NCI-H1417 (cell line): ENCODE data around the gene MGST2.

Source experiments
- DNase-seq, 3 experiments: peaks; one replicate each; lab custom pipeline; 2025; lab: John Stamatoyannopoulos, UW

Gene MGST2

DNA sequence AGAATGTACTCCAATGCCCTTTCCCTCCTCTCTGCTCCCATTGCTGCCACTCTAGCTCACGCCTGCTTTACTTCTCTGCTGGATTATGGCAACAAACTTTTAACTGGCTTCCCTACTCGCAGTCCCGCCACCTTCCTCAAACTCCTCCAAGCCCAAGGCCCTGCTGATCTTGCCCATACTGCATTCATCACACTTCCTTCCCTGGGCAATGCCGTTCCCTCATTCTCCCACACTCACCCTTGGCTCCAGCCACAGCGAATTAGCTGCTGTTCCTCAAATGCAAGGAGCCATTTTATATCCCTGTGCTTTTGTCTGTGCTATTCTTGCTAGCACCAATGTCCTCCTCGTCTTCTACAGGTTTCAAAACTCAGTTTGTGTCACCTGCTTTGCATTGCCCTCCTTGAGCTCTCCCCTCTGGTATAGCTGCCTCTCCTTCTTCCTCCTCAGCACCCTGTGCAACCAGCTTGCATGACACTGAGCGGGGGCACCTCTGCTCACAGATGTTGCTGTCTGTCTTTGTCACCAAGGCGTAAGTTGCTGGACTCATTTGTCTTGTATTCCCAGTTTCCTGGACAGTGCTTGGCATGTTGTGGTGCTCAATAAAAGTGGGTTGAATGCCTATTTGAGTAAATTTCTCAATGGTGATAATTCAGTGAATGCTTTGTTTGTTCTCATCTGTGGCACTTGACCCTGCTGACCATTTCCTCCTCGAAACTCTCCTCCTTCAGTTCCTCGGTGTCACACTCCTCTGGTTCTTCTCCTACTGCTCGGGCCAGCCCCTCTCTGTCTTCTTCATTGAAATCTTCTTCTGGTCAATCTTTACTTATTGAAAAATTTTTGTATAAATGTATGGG, 22.4 kb upstream of the MGST2 start:
- DNase-seq: peak in 1 of 3 experiments; percentile 20

DNA sequence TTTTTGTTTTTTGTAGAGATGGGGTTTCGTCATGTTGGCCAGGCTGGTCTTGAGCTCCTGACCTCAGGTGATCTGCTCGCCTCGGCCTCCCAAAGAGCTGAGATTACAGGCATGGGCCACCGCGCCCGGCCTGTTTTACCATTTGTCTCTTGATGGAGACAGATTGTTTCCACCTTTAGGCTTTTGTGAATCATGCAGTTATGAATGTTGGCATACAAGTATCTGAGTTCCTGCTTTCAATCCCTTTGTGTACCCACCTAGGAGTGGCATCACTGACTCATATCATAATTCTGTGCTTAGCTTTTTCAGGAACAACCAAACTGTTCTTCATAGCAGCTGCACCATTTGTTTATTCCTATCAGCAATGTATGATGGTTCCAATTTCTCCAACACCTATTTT, 20.2 kb upstream of the MGST2 start:
- DNase-seq: no peak

GRCh38 chr4:139647184-139647583, 18.4 kb upstream of the MGST2 start:
- no peak for DNase-seq

- DNase-seq: no peak
Observed at GRCh38 chr4:139647952-139648351, 17.7 kb upstream of the MGST2 start.

DNA sequence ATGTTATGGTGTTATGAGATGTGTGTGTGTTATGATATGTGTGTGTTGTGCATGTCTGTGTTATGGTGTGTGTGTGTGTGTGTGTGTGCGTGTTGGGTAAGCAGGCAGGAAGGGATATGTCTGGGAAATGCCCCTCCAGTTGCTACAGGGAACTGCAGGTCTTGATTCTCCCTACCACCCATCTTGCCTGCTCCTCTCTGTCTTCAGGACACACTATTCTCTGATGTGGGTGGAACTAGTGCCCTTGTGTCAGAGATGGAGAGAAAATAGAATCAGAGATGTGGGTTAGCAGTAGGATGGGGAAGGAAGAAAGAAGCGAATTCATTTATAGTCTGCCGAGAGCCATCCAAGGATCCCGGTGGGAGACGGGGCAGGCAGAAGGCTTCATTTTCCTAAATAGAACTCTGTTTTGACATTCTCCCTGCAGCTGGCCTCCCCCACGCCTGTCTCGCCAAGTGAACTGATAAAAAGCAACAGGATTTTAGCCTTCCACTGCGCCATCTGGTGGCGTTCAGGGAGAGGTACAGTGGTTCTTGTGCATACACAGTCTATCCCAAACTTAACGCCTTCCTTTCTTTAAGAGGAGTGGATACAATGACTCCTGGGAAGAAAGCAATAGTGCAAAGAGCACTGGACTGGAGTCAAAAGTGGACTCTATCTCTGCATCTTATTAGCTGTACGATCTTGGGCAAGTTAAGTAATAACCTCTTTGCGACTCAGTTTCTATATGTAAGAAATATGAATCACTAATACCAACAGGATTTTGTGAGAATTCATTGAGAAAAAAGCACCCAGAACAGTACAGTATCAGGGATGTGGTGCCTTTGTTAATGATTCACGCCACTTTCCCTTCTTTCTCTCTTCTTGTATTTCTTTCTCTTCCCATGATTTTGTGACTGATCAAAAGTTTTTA, 14.1 kb upstream of the MGST2 start:
- peak; percentile 45 to 86 (median 59) for DNase-seq

DNA sequence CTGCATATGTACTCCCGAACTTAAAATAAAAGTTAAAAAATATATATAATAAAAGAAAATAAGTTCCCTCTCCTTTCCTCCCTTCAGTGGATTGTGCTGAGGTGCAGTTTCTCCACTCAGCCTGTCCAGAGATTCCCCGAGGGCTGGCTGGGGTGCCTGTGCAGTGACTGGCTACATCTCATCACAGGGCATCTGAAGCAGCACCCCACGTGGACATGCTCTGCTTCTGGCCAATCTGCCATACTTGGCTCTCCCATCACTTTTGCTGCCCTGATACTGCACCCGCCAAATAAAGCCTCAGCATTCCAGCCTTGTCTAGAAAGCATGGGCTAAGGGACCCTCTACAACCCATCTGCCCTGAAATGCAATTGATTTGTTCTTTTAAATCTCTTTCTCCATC, 11.1 kb upstream of the MGST2 start:
- no peak for DNase-seq

GRCh38 chr4:139655116-139655515, 10.5 kb upstream of the MGST2 start:
- peak in 2 of 3 experiments; percentile 44 to 71 for DNase-seq

- DNase-seq: peak; percentile 31 to 87 (median 73)
Observed at GRCh38 chr4:139656614-139657486, 8.8 kb upstream of the MGST2 start.

DNA sequence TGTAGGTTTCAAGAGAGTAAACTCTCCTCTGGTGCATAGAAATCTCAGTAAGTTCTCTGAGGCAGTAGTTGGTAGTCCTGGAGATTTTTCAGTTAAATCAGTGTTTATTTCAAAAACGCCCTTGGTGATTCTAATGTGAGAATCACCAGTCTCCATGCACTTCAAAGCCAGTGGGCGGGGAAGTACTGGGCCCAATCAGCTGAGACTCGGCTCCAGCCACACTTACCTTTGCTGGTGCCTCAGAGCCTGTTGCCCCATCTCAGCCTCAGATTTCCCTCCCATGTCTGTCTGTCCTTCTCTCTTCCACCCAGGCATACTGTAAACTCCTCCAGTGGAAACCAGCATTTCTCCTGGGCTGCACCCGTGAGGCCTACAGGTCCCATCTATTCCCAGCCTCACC, 7.4 kb upstream of the MGST2 start:
- DNase-seq: no peak

GRCh38 chr4:139658586-139659382, 6.8 kb upstream of the MGST2 start:
- no peak for DNase-seq

DNA sequence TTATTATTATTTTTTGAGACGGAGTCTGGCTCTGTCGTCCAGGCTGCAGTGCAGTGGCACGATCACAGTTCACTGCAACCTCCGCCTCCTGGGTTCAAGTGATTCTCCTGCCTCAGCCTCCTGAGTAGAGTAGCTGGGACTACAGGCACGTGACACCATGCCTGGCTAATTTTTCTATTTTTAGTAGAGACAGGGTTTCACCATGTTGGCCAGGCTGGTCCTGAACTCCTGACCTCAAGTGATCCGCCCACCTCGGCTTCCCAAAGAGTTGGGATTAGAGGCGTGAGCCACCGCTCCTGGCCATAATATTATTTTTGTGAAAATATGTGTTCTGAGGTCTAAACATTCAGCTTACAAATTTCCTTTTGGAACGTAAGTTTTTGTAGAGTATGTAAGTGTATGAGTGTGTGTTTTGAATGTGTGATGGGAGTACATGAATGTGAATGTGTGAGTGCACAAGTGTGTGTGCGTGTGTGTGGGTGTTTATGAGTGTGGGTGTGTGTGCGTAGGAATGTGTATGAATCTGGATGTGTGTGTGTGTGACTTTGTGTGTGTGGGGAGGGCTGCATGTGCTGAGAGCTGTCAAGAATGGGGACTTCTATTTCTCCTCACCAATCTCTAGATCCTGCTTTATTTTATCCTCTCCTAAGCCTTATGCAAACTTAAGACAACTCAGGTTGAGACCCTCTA, 5.7 kb upstream of the MGST2 start:
- no peak for DNase-seq

- DNase-seq: no peak
Observed at GRCh38 chr4:139660568-139661043, 5.0 kb upstream of the MGST2 start.

DNA sequence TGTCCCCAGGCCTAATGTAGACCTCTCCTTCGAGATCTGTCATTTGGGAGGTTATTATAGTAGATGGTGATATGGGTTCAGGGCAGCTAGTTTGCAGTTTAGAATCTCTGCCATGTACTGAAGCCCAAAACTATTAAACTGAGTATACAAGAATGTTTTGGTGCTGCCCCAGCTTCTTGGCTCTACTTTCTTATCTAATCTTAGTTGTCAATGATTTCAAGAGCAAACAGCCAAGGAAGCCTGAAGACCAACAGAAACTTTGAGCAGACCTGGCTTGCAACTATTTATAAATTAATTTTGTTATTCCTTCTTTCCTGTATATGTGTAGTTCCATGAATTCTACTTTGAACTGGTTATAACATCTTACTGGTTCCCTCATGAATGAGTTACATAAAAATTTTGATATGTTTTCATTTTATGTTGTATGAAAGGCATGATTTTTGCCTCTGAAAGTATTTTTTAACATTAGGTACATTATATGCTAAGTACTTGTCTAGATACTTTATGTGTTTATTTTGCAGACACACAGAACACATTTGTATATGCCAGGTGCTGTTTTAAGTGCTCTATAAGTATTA, 2.0 kb upstream of the MGST2 start:
- no peak for DNase-seq

- DNase-seq: no peak
Observed at GRCh38 chr4:139664442-139664841, 1.2 kb upstream of the MGST2 start.

- no peak for DNase-seq
Observed at GRCh38 chr4:139665079-139665689, 435 bp upstream of the MGST2 start.

DNA sequence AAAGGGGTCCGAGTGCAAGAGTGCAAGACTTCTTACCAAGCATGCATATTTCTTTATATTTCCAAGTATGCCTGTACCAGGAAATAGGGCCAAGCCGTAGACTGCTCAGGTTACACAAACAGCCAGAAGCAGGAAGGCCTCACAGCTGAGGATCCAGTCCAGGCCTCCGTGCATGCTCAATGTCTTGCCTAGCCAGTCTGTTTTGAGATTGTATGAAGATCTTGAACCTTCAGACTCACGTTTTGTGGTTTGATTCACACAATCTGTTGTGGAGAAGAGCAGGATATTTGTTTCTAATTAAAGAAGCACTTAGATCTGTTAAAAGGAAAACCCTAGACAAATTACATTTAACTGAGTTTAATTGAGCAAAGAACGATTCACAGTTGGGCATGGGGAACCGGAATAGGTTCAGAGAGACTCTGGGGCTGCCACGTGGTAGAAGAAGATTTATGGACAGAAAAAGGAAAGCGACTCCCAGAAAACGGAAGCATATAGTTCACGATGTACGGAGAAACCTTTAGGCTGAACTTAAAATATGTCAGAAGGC, 1.2 kb downstream of the MGST2 start:
- peak; percentile 55 to 85 (median 56) for DNase-seq

GRCh38 chr4:139668036-139668435, 2.4 kb downstream of the MGST2 start:
- DNase-seq: no peak

- no peak for DNase-seq
Observed at GRCh38 chr4:139668658-139669201, 3.1 kb downstream of the MGST2 start.

- no peak for DNase-seq
Observed at GRCh38 chr4:139669335-139669734, 3.7 kb downstream of the MGST2 start.
